ENCODE results near the gene ACSS1. TPM values are rescaled to one million over a fixed set of nuclear protein-coding genes. Genes with fewer than 3 reads are reported as not detected.

Gene ACSS1
- total RNA-seq, 1 experiment from 2014 or later: 0.51 TPM

DNA sequence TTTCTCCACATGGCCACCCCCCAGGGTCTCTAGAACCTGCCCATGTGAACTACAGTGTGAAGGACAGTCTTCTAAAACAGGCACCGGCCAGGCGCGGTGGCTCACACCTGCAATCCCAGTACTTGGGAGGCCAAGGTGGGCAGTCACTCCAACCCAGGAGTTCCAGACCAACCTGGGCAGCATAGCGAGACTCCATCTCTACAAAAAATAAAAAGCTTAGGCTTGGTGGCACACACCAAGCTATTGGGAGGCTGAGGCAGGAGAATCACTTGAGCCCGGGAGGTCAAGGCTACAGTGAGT lies 13.7 kb downstream of the ACSS1 start:
- POLR2A ChIA-PET: interaction anchor here (1.3 kb wide), 1 partner anchor 27 kb away, joined by 3 read pairs; no protein-coding TSS in a partner anchor
- no TSS peak for BruUV-seq (replicated peaks)
- CTCF ChIA-PET: interaction anchor here (0.9 to 1.4 kb wide), 4 partner anchors 45 to 134 kb away, joined by 3 to 4 read pairs (median 3); no protein-coding TSS in a partner anchor

DNA sequence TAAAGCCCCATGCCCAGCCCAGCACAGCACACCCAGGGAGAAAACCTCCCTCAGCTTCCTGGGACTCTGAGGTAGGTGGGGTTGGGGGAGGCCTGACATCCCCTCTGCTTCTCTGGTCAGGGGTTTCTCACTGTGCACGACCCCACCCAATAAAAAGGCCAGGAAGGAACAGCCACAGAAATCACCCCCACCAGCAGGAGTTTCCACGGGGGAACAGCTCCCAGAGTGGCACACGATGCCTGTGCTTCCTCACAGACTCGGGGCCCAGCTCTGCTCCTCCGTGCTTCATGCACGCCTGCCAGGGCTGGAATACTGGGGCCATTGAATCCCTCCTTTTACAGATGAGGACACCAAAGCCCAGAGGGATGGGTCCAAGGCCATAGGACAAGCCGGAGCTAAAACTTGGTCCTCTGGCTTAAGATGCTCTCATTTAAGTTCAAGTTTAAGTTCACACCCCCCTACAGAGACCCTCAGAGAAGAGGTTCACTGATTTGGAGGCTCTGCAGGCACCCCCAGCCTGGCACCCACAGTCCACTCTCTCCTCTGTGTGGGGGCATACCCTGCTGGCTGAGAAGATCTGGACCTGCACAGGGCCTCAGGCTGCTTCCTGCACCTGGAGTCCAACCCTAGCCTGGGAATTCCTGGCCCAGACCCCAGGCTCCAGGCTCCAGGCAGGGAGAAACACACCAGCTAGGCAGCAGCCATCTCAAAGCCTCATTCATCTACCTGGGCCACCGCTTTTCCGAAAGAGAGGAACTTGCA lies 14.3 kb downstream of the ACSS1 start:
- Mint-ChIP-seq H3K9me3 (ENCODE audit: unreplicated experiment) (no peaks in the 10 kb centered on the region), H3K4me1 (ENCODE audit: insufficient read depth, unreplicated experiment) (peaks cover 17% of the 10 kb centered on the region), H3K4me3 (ENCODE audit: unreplicated experiment) (no peak overlapping the region), H3K27me3 (ENCODE audit: insufficient read depth, unreplicated experiment) (peaks cover 34% of the 10 kb centered on the region), H3K27ac (ENCODE audit: low read depth, unreplicated experiment) (no peak overlapping the region), H3K36me3 (ENCODE audit: insufficient read depth, unreplicated experiment) (peaks cover 7% of the 10 kb centered on the region)
- ChIA-PET CTCF (interaction anchor here (0.7 to 1.1 kb wide), 4 partner anchors 21 to 135 kb away, joined by 3 read pairs; no protein-coding TSS in a partner anchor), POLR2A (no interaction called here)
- DNase-seq (ENCODE audit: unreplicated experiment): no peak
- TF ChIP-seq, protein P1, sequence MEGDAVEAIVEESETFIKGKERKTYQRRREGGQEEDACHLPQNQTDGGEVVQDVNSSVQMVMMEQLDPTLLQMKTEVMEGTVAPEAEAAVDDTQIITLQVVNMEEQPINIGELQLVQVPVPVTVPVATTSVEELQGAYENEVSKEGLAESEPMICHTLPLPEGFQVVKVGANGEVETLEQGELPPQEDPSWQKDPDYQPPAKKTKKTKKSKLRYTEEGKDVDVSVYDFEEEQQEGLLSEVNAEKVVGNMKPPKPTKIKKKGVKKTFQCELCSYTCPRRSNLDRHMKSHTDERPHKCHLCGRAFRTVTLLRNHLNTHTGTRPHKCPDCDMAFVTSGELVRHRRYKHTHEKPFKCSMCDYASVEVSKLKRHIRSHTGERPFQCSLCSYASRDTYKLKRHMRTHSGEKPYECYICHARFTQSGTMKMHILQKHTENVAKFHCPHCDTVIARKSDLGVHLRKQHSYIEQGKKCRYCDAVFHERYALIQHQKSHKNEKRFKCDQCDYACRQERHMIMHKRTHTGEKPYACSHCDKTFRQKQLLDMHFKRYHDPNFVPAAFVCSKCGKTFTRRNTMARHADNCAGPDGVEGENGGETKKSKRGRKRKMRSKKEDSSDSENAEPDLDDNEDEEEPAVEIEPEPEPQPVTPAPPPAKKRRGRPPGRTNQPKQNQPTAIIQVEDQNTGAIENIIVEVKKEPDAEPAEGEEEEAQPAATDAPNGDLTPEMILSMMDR (IDR thresholded peaks at IDR 0.05; ENCODE audit: unreplicated experiment): no peak
- intact Hi-C loops (cut with micrococcal nuclease): no loop called here
- BruUV-seq (replicated peaks): no TSS peak

More for the DNA sequence above, 13.7 kb downstream of the ACSS1 start:
- H3K4me3 Mint-ChIP-seq (ENCODE audit: unreplicated experiment): no peak overlapping the region
- no peaks in the 10 kb centered on the region for H3K9me3 Mint-ChIP-seq (ENCODE audit: unreplicated experiment)
- peaks cover 7% of the 10 kb centered on the region for H3K36me3 Mint-ChIP-seq (ENCODE audit: insufficient read depth, unreplicated experiment)
- no peak overlapping the region for H3K27ac Mint-ChIP-seq (ENCODE audit: low read depth, unreplicated experiment)
- H3K4me1 Mint-ChIP-seq (ENCODE audit: insufficient read depth, unreplicated experiment): peaks cover 14% of the 10 kb centered on the region
- peaks cover 39% of the 10 kb centered on the region for H3K27me3 Mint-ChIP-seq (ENCODE audit: insufficient read depth, unreplicated experiment)
- intact Hi-C loops (cut with micrococcal nuclease): no loop called here
- TF ChIP-seq, protein P1 (IDR thresholded peaks at IDR 0.05; ENCODE audit: unreplicated experiment): no peak
- no peak for DNase-seq (ENCODE audit: unreplicated experiment)

DNA sequence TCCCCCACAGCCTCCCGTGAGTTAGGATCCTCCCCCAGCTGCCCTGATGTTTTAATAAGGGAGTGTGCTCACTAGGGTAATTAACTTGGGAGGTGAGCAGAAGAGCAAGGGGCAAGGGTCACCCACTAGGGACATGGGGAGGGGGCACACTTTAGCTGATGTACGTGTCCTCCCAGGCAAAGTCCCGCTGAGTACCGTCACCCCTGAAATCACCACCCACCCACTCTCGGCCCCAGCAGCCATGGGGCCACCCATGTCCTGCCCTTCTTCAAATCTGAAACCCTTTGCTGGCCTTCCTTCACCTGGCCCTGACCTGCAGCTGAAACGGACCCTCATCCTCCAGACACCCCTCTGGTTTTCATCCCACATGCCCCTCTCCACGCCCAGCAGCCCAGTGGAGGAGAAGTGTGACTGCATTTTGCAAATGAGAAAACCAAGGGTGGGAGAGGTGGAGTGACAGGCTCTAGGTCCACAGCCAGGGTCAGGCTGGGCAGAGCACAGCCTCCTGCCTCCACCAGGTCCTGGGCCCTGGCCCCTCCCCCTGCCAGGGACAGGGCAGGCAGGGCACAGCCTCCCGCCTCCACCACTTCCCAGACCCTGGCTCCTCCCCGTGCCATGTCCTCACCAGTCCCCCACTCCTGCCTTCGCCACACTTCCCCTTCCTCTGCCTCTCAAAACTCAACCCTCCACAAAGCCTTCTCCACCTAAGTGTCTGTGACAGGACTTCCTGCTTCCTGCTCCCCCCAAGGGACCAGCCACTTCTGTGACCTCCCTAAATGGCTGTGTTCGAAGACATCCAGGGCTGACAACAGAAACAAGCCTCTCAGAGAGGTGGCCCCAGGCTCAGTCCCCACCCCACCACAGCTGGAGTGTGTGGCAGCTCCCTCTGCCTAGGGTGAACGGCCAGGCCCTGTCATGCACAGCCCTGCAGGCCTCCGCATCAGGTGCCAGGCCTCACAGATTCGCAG lies 15.1 kb downstream of the ACSS1 start:
- ChIA-PET CTCF (interaction anchor here (0.7 to 1.1 kb wide), 4 partner anchors 22 to 136 kb away, joined by 3 read pairs; no protein-coding TSS in a partner anchor), POLR2A (no interaction called here)
- no TSS peak for BruUV-seq (replicated peaks)
- no peak overlapping the region for H3K4me3 Mint-ChIP-seq (ENCODE audit: unreplicated experiment)
- peaks cover 7% of the 10 kb centered on the region for H3K36me3 Mint-ChIP-seq (ENCODE audit: insufficient read depth, unreplicated experiment)
- intact Hi-C loops (cut with micrococcal nuclease): no loop called here
- H3K27ac Mint-ChIP-seq (ENCODE audit: low read depth, unreplicated experiment): no peak overlapping the region
- H3K9me3 Mint-ChIP-seq (ENCODE audit: unreplicated experiment): no peaks in the 10 kb centered on the region
- peaks cover 31% of the 10 kb centered on the region for H3K27me3 Mint-ChIP-seq (ENCODE audit: insufficient read depth, unreplicated experiment)
- no peak for DNase-seq (ENCODE audit: unreplicated experiment)
- H3K4me1 Mint-ChIP-seq (ENCODE audit: insufficient read depth, unreplicated experiment): peaks cover 20% of the 10 kb centered on the region
- TF ChIP-seq, protein P1 (IDR thresholded peaks at IDR 0.05; ENCODE audit: unreplicated experiment): no peak

Measured in MCF 10A (cell line).